Renal pelvis (tissue), 4 donors: ENCODE data around the gene ZBBX. TPM values are rescaled to one million over a fixed set of nuclear protein-coding genes. Genes with fewer than 3 reads are reported as not detected.
A peak's percentile ranks its signal among the peaks of the same experiment; 100 is the strongest.

ENCODE experiments used
- DNase-seq: peaks from one replicate; pipeline ENCODE4 v3.0.0-alpha.2; 2013
- polyA plus RNA-seq, 3 donors: library from polyadenylated mRNA; unstranded; fragments of 120-200 nt; gene quantifications; one replicate each; pipeline ENCODE4 v1.2.1, GENCODE V29; 2013; ENCODE audit not compliant: insufficient read length in 3 of 3

The ZBBX gene
- polyA plus RNA-seq, 3 donors = 3.1 to 5.4 (median 5.1) TPM

DNA sequence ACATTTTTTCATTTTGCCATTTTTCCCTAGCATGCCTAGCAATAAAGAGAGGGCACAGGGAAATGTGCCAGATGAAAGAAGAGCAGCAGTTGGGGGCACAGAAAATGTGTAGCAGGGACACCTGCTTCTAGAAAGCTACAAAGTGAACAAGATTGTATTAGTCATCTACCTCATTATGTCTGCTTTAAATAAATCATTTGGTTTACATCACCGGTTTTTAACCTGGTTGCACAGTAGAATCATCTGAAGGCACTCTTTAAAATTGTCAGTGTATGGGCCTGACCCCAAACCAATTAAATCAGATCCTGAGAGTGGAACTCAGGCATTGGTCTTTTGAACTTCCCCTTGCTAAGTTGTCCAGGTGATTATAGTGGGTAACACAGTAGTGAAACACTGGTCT lies 73.8 kb downstream of the ZBBX start:
- DNase-seq = no peak

DNA sequence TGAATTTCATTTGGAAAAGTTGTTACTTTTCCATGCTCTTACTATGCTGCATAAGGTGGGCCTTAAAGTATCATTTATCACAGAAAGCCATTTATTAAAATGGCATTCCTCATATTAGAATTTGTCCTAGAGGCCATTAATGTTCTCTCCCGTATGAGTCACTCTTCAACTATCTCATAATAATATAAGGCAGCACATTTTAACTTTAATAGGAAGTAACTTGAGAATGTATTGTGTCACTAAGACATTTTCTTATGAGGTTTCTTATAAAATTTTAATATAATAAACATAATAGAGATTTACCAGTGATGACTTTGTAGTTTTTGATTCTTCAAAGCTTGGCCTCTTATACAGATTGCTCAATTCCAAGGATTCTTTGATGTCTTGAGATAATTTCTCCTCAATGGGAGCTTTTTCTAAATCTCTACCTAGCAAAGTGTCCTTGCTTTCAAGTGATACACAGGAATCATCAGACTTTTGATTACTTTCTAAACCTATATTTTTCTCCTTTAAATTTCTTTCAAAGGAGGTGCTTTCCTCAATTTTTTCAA lies 74.7 kb downstream of the ZBBX start:
- no peak for DNase-seq

DNA sequence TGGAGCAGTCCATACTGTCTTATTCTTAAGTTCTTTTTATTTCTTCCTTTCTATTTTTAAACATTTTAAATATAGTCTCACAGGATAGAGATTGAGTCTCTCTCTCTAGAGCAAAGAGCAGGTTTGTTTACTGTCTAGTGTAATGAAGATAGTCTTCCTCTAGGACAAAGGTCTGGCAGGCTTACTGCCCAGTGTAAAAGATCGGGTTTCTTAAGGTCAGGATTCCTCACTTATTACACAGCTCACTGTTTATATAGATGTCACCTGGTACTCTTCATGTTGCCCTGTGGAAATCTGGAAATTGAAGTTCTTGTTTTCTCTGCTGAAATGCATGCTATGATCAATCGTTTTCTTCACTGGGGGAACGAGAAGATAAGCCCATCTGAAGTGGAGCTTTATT lies 76.0 kb downstream of the ZBBX start:
- peak; percentile 31 for DNase-seq

DNA sequence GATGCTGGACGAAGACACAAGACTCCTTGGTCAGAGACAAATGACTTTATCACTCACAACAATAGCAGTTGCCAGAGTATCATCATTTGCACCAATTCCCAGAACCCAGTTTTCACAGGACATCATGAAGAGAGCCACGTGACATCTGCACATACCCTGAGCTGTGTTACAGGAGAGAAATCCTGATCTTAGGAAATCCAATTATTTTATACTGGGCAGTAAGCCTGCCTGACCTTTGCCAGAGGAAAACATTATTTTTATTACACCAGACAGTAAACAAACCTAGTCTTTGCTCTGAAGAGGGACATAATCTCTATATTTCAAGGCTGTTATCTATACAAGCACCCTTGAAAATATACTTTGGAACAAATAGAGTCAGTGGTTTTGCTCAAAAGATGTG lies 77.4 kb downstream of the ZBBX start:
- no peak for DNase-seq

DNA sequence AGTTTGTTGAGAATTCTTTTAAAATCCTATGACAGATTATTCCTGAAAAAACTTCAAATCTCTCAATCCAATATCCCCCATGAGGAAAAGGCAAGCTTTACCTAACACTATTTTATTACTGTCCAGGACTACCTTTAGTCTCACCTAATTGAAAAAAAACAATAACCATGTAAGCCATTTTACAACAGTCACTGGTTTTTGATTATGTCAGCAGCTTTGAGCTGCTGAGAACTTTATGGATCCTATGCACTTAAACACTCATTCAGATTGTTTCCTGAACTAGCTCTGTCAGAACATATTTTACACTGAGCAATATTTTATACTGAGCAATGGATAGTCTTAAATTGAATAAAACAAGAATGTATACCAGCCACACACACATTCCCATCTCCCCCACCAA lies 79.9 kb downstream of the ZBBX start:
- DNase-seq = no peak

DNA sequence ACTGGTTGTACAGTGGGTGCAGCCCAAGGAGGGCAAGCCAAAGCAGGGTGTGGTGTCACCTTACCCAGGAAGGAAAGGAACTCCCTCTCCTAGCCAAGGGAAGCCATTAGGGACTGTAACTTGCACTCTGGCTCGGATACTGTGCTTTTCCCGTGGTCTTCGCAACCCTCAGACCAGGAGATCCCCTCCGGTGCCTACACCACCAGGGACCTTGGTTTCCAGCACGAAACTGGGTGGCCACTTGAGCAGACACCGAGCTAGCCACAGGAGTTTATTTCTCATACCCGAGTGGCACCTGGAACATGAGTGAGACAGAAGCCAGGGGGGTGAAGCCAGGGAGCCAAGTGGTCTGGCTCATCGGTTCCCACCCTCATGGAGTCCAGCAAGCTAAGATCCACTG lies 90.7 kb downstream of the ZBBX start:
- DNase-seq = no peak

DNA sequence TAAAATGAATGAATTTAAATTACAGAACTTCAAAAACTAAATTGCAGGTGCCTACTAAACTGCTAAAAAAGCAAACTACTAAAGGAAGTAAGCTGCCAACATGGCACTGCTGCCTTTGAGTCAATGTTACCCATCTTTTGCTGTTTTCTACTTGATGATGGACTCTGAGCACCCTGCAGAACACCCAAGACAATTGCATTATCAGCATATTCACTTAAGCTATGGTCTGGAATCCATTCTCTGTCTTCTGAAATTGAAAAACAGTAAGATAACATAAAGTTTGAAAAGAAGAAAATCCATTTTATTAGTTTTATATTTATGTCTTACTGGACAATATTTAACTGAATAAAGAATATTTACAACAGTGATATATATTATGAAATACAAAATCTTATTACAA lies 91.4 kb downstream of the ZBBX start:
- no peak for DNase-seq

DNA sequence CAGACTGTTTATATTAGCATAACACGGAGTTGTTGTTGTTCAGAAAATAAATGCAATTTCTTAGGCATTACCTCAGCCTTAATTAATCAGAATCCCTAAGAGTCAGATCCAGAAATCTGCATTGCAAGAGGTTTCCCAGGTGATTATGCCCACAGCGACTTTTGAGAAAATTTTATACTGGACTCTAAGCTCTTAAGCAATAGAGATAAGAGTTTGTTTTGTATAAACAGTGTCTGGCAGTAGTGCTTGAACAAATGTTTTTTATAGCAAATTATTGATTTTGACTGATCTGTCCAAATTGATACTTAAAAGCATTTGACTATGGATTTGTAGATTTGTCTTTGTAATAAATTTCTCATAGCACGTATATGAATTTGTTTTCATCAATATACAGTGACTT lies 92.8 kb downstream of the ZBBX start:
- DNase-seq = no peak

DNA sequence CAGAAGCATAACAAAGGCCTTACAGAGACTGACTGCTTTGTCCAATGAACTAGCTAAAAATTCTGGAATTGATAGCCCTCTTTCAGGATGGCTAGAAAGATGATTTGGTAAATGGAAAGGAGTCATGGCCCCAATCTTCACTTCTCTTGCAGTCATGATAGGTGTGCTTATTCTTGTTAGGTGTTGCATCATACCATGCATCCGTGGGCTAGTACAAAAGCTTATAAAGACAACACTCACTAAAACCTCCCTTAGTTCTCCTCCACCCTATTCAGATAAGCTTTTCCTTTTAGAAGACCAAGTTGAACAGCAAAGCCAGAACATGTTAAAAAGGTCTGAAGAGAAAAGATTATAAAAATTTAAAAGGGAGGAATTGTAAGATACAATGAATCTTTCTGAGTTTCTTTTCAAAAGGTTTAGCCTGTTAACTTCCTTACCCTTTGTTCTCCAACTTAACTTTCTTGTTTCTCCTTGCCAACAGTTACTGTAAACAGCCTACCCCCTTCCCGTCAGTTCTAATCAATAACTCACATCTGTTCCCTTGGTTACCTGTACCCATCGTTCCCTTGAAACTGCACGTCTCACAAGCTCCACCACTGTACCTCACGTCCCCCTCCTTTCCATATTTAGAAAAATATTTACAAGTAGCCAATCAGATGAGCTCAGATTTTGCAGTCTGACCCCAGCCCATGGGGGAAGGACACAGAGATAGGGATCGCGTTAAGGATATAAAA lies 105.8 kb downstream of the ZBBX start:
- no peak for DNase-seq

DNA sequence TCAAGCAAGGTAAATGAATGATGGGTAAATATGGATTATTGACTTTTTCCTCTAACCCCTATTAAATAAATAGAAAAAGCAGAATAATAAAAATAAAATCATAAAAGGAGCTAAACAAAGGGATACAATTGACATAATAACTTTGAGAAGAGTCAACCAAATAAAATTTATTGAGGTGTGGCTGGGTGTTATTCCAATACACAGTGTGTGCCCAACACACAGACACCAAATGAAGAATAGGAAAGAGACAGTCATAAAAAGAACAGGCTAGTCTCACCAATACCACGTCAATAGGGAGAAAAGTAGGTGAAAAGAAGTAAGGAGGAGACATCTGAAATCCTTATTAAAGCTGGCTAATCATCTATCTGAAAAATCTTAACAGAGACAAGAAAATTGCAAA lies 127.1 kb downstream of the ZBBX start:
- DNase-seq = no peak

DNA sequence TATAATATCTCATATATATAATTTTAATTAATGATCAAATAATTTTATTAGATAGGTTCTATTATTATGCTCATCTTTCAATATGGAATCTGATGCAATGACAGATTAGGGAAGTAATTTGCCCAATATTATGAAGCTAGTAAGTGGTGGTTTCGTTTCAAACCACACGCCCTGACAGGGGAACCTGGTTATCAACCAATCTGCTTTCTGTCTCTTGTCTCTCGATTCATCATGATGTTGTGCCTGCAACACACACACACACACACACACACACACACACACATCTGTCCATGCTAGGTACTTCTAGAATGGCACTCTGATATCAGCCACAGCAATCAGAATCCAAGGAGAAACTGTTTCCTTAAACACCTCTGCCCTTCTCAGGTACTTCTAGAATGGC lies 128.4 kb downstream of the ZBBX start:
- DNase-seq = no peak

DNA sequence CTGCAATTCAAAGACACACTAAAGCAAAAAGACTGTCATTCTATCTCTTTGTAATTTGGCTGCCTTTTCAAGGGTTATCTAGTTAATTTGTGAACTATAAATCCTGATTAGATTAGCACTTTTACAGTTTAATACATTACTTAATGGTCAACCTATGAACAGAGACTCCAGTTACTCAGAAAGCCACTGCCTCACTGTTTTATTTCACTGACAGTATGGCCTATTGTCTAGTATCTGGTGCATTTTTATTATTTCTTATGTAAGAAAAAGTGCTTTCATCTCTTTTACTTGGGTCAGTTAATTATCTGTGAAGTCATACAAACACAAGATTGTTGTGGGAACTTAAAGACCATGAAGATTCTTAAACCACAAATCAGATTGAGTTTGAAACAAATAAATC lies 133.8 kb downstream of the ZBBX start:
- DNase-seq = peak; percentile 15

DNA sequence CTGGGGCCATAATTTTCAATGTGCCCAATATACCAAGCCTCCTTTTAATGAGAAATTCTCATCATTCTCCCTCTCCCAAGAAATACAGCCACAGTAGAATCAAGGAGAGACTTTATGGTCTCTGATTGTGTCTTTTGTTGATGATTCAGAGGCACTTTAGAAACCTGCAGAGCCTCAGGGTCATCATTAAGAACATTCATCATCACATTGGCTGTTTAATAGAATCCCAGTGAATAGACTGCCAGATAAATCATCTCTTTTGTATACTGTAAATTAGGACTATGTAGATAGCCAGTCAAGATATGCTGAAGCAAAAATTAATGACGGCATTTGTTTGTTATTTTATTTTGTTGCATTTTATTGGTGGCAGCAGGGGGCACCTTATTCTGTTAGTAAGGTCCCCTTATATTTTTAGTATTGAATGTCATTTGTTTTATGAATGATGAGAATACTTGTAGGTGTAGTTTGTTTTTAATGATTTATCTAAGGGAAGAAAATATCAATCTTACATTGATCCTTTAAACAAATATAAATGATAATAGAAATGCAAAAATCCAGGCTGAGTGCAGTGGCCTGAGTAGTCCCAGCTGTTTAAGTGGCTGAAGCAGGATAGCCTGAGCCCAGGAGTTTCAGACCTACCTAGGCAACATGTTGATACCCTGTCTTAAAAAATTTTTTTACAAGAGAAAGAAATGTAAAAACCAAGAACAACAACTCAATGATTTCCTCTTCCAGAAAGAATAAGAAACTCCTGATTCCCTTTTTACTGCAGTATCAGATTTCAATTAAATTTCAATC lies 138.8 kb downstream of the ZBBX start:
- no peak for DNase-seq

DNA sequence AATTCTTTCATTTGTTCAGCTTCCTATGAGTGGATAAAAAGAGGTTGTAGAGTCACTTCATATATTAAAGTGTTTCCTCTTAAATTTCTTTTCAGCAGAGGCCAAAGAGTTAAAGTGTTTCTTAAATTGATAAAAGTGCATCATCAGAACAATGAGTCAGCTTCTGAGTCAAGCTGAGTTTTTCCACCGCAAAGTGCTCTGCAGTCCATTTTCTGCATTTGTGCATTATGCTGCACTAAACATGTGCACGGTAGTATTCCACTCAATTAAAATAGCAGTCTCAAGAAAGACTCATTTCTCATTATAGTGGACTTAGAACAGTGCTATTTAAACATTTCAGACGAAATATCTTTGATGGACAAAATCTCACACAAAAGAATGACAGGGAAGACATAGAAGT lies 152.0 kb downstream of the ZBBX start:
- no peak for DNase-seq

DNA sequence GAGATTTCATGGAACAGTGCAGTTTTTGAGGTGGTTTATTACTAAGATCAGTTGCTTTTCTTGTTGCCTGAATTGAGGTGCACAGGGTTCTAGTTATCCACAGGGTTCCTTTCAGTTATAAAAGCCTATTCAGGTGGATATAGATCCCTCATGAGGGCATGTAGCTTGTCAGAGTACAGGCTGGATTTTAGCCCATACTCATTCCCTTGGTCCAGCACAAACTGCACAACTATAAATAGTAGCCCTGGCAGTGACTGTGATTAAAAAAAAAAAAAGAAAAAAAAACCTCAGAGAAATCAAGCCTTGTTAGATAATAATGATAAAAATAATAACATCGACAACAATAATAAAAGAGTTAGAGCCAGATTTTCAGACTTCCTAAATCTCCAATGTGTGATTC lies 154.3 kb downstream of the ZBBX start:
- no peak for DNase-seq

DNA sequence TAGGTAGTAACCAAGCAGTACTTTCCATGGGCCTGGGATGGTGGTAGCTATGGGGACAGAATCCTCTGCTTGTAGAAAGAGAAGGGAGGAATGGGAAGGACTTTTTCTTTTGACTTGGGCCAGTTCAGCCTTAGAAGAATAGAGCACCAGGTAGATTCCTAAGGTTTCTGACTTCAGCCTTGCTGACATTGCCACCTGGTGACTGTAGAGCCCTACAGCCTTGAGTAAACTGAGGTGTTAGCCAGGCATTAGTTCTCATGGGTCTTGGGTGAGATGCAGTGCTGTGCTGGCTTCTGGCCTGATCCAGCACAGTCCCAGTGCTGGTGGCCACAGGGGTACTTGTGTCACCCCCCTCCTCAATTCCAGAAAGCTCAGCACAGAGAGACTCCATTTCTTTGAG lies 171.1 kb downstream of the ZBBX start:
- DNase-seq = no peak

DNA sequence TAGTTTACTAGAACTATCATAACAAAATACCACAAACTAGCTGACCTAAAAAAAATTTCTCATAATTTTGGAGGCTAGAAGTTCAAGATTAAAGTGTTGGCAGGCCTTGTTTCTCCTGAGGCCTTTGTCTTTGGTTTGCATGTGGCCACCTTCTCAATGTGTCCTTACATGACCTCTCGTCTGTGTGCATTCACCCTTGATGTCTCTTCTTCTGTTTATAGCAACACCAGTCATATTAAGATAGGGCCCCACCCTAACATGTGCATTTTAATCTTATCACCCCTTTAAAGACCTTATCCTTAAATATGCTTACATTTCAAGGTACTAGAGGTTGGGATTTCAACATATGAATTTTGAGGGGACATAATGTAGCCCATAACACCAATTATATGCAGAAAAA lies 177.0 kb downstream of the ZBBX start:
- no peak for DNase-seq

DNA sequence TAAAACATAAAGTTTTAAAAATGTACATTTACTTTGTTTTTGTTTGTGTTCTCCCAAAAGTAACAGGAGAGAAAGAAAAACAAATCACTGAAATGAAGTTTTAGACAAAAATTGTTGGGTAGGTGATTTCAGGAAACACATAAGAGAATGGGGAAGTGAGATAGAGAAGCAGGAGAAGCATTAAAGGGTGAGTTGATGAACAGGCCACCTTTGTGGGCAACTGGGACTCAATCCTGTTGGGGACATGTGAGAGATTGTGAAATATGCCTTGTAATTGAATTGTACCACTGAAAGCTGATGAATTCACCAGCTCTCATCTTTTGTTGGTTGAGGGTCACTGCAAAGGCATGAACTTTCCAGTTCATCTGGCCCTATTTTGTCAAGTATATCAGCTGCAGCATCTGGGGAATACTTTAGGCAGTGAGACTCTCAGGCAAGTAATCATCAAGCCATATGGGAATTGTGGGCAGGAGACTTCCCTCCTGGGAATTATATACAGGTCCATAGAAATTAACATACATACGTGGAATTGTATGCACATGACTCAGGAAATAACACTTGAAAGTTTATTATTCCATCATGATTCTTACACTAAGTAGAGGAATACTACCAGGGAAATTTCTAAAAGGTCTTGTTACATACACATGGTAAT lies 181.0 kb downstream of the ZBBX start:
- no peak for DNase-seq
